K562 (cell line): ENCODE measurements around the gene RALY. TPM values are rescaled to one million over a fixed set of nuclear protein-coding genes. Genes with fewer than 3 reads are reported as not detected.

Experiments used
- ATAC-seq: fragments of 200-7000 bp; cut with Tn5 transposase; 3 replicates; pipeline ENCODE4 v1.9.1; 2020; ENCODE audit warnings: moderate library complexity
- BruUV-seq: library from RNA; stranded (reverse); fragments of 400-500 nt; replicated peaks from 2 replicates; lab custom pipeline; 2021; lab: Mats Ljungman, UMichigan
- CTCF ChIA-PET: fragments of 300-600 bp; formaldehyde crosslinking; extraction: SDS; loops from one replicate; lab custom pipeline; 2021; ENCODE audit warnings: low intra/inter-chr PET ratio; lab: Yijun Ruan, JAX
- POLR2A ChIA-PET: fragments of 300-600, 350-650 bp; sonication (Branson Sonifier 250); formaldehyde crosslinking; extraction: SDS; loops from one replicate; lab custom pipeline; 2021; ENCODE audit warnings: antibody characterized with exemption, inconsistent platforms; lab: Yijun Ruan, JAX
- DNase-seq, 4 experiments: peaks; one replicate each; pipeline versions ENCODE4 v3.0.0 to v3.0.0-alpha.2; 2011 to 2018; ENCODE audit warnings: low spot score in 3 of 4, mixed read lengths in 3 of 4; ENCODE audit errors: extremely low read depth in 1 of 4
- FAIRE-seq: peaks from 2 replicates; lab custom pipeline; 2011; peaks lifted over from hg19 to GRCh38; lab: Jason Lieb, UNC
- H2AFZ ChIP-seq: 2 replicates; pipeline ENCODE4 v1.6.0; 2011; ENCODE audit warnings: low read depth, low read length, control low read depth, inconsistent platforms
- H3K27ac ChIP-seq: fragments of 200-600 bp; 3 replicates; pipeline ENCODE4 v1.8.0; 2011; ENCODE audit warnings: low read depth, mild to moderate bottlenecking, control low read depth, inconsistent platforms, low read length, moderate library complexity, mixed read lengths; ENCODE audit errors: extremely low read depth
- H3K27me3 ChIP-seq, 2 experiments: fragments of 300-600 bp in 1 of 2; 2 replicates in 1 of 2; 3 replicates in 1 of 2; pipeline versions ENCODE4 v1.6.0 to v1.8.0; 2011; ENCODE audit warnings: inconsistent platforms in 2 of 2, low read length in 2 of 2, mild to moderate bottlenecking in 1 of 2, mixed read lengths in 1 of 2, moderate library complexity in 1 of 2; ENCODE audit not compliant: control insufficient read depth in 2 of 2, insufficient read depth in 2 of 2
- H3K36me3 ChIP-seq: fragments of 300-600 bp; 3 replicates; pipeline ENCODE4 v1.8.0; 2011; ENCODE audit warnings: mild to moderate bottlenecking, low read length, inconsistent platforms; ENCODE audit not compliant: control insufficient read depth, insufficient read depth
- H3K4me1 ChIP-seq, 2 experiments: fragments of 200-600 bp in 1 of 2; replicated peaks in 1 of 2; 2 replicates in 1 of 2; 3 replicates in 1 of 2; pipeline versions ENCODE4 v1.5.1 to v1.8.0; 2011; ENCODE audit warnings: inconsistent platforms in 2 of 2, low read length in 2 of 2, mild to moderate bottlenecking in 1 of 2, mixed read lengths in 1 of 2, moderate library complexity in 1 of 2; ENCODE audit not compliant: control insufficient read depth in 2 of 2, insufficient read depth in 2 of 2
- H3K4me2 ChIP-seq: 2 replicates; pipeline ENCODE4 v1.6.1; 2011; ENCODE audit warnings: low read length, control low read depth, inconsistent platforms, mixed read lengths; ENCODE audit not compliant: insufficient read depth
- H3K4me3 ChIP-seq: fragments of 200-600 bp; sonication (generic), shearing (Covaris generic); 2 replicates; pipeline ENCODE4 v1.5.1; 2016; ENCODE audit warnings: control low read depth, inconsistent platforms
- H3K79me2 ChIP-seq: fragments of 200-600 bp; 3 replicates; pipeline ENCODE4 v1.8.0; 2011; ENCODE audit warnings: low read length, inconsistent platforms; ENCODE audit not compliant: control insufficient read depth, insufficient read depth
- H3K9ac ChIP-seq, 2 experiments: 2 replicates each; pipeline versions ENCODE4 v1.6.0 to v1.6.1; 2011; ENCODE audit warnings: low read depth in 2 of 2, low read length in 2 of 2, control low read depth in 1 of 2, inconsistent platforms in 1 of 2, mild to moderate bottlenecking in 1 of 2, mixed read lengths in 1 of 2; ENCODE audit not compliant: insufficient read depth in 1 of 2
- H3K9me1 ChIP-seq: one replicate; pipeline ENCODE4 v1.6.0; 2011; ENCODE audit warnings: inconsistent platforms, mild to moderate bottlenecking, low read length, moderate library complexity; ENCODE audit not compliant: control insufficient read depth, insufficient read depth
- H3K9me3 ChIP-seq: replicated peaks from 2 replicates; pipeline ENCODE4 v1.5.1; 2011; ENCODE audit warnings: low read depth, low read length, inconsistent platforms; ENCODE audit not compliant: control insufficient read depth, insufficient read depth
- H4K20me1 ChIP-seq: replicated peaks from 2 replicates; pipeline ENCODE4 v1.6.1; 2011; ENCODE audit warnings: low read length, inconsistent platforms, mixed read lengths; ENCODE audit not compliant: control insufficient read depth, insufficient read depth
- BDP1 ChIP-seq: IDR thresholded peaks from 3 replicates; pipeline ENCODE4 v1.6.1; 2011; ENCODE audit not compliant: insufficient read length, insufficient read depth
- CBFA2T3 ChIP-seq: fragments of 450-650 bp; IDR thresholded peaks from 2 replicates; pipeline ENCODE4 v1.6.1; 2017
- KDM2B ChIP-seq: fragments of 250-450 bp; sonication (Bioruptor Pico); IDR thresholded peaks from 2 replicates; pipeline ENCODE4 v1.8.0; 2021; ENCODE audit warnings: mild to moderate bottlenecking, moderate library complexity
- MNT ChIP-seq, 2 experiments: fragments of 450-650 bp; conservative IDR thresholded peaks; 2 replicates each; pipeline ENCODE4 v1.6.1; 2017; ENCODE audit warnings: mild to moderate bottlenecking in 2 of 2, moderate library complexity in 2 of 2
- RBM25 ChIP-seq: fragments of 200-400 bp; formaldehyde crosslinking; IDR thresholded peaks from 2 replicates; pipeline ENCODE4 v1.6.1; 2018; ENCODE audit warnings: low read length, low read depth, moderate library complexity; ENCODE audit not compliant: severe bottlenecking
- SOX6 ChIP-seq: fragments of 450-650 bp; IDR thresholded peaks from 2 replicates; pipeline ENCODE4 v1.6.1; 2014; ENCODE audit warnings: mild to moderate bottlenecking
- TEAD2 ChIP-seq: fragments of 450-650 bp; IDR thresholded peaks from 2 replicates; pipeline ENCODE4 v1.6.1; 2016; ENCODE audit warnings: missing genetic modification characterization, control low read depth, missing compliant biosample characterization
- ZBTB26 ChIP-seq: fragments of 450-650 bp; formaldehyde crosslinking; IDR thresholded peaks from 2 replicates; pipeline ENCODE4 v1.4.0; 2022; ENCODE audit warnings: missing genetic modification characterization
- ZNF121 ChIP-seq: sonication (generic); formaldehyde crosslinking; conservative IDR thresholded peaks from 2 replicates; pipeline ENCODE4 v1.8.0; 2022; ENCODE audit warnings: missing genetic modification reagents
- ZNF23 ChIP-seq: fragments of 250-450 bp; sonication (Bioruptor Pico); IDR thresholded peaks from 2 replicates; pipeline ENCODE4 v1.4.0; 2020; ENCODE audit warnings: mild to moderate bottlenecking
- ZNF398 ChIP-seq: fragments of 250-450 bp; sonication (Bioruptor Pico); IDR thresholded peaks from 2 replicates; pipeline ENCODE4 v1.8.0; 2021; ENCODE audit warnings: moderate library complexity, mild to moderate bottlenecking, inconsistent platforms
- ZNF740 ChIP-seq, 3 experiments: fragments of 200-800 bp in 1 of 3; sonication (Bioruptor generic) in 1 of 3; sonication (generic) in 1 of 3; formaldehyde crosslinking in 1 of 3; IDR thresholded peaks; 2 replicates each; pipeline versions ENCODE4 v1.6.1 to v1.8.0; 2016 to 2022; ENCODE audit warnings: mild to moderate bottlenecking in 2 of 3, missing compliant biosample characterization in 2 of 3, missing genetic modification characterization in 2 of 3, missing genetic modification reagents in 1 of 3
- WGBS: fragments of 100-300 bp; shearing (Covaris generic); methylation state at CpG from one replicate; pipeline ENCODE4 v1.1.6; 2016; ENCODE audit warnings: low coverage, mixed read lengths; ENCODE audit not compliant: insufficient coverage; ENCODE audit errors: missing lambda C conversion rate; 5-methylcytosine and 5-hydroxymethylcytosine counted together
- in situ Hi-C: fragments of 300-500 bp; cut with MboI; formaldehyde crosslinking; loops from 4 replicates; pipeline ENCODE4 v1.15.0; 2018; ENCODE audit warnings: inconsistent platforms, mixed read lengths
- intact Hi-C: fragments of 100-400 bp; cut with micrococcal nuclease; formaldehyde crosslinking; loops from 2 replicates; pipeline ENCODE4 v1.14.2; 2022
- polyA plus RNA-seq, 8 experiments: library from polyadenylated mRNA; depleted of rRNA in 4 of 8; stranded (reverse) in 5 of 8; unstranded in 3 of 8; fragments of >200 nt; fragmentation: Nextera tagmentation in 2 of 8; fragmentation: Illumina TruSeq in 1 of 8; extraction: Ambion mirVana in 2 of 8; extraction: Trizol in 1 of 8; gene quantifications; 2 replicates each; pipeline versions ENCODE4 v1.2.1 to v1.2.3, GENCODE V29; 2011 to 2014; ENCODE audit warnings: inconsistent platforms in 1 of 8, missing spikeins in 1 of 8
- total RNA-seq, 7 experiments: library from RNA; depleted of rRNA in 6 of 7; stranded (reverse); fragments of >200 nt in 6 of 7; fragmentation: Illumina TruSeq in 2 of 7; extraction: Trizol in 2 of 7; gene quantifications; 2 replicates each; pipeline versions ENCODE4 v1.2.1 to v1.2.3, GENCODE V29; 2011 to 2021; ENCODE audit warnings: low replicate concordance in 1 of 7

Gene RALY
- total and polyA plus RNA-seq, 9 of the 15 experiments (the other 6 are each of a cell fraction or from before 2014, with no cell fraction given), result 0.80 to 207 (median 128) TPM

- DNase-seq, result no peak
- no TSS peak for BruUV-seq
- no peak for ATAC-seq
- intact Hi-C loops (no loop called here), in situ Hi-C loops (no loop called here)
- Histone ChIP-seq H3K27me3 (no peaks in the 10 kb centered on the region), H2AFZ (no peak overlapping the region), H3K9me3 (no peaks in the 10 kb centered on the region), H3K4me3 (no peak overlapping the region), H3K9me1 (no peaks in the 10 kb centered on the region), H3K4me1 (peaks cover 0 to 11% of the 10 kb centered on the region in 2 experiments; a peak in 4 of 5 replicates), H3K4me2 (no peak overlapping the region), H3K79me2 (no peaks in the 10 kb centered on the region), H4K20me1 (no peaks in the 10 kb centered on the region), H3K27ac (no peak overlapping the region), H3K36me3 (no peaks in the 10 kb centered on the region), H3K9ac (no peak overlapping the region)
- WGBS, result 33% methylated on average over 2 of the region's 2 CpGs
- TF ChIP-seq ZBTB26 (CRISPR knock-in tag), result no peak
- TF ChIP-seq ZNF121, result peak; percentile 61
- no peak for TF ChIP-seq ZNF398 (CRISPR knock-in tag)
- TF ChIP-seq ZNF23 (CRISPR knock-in tag), result no peak
- TF ChIP-seq BDP1, result no peak
- no peak for TF ChIP-seq ZNF740 (CRISPR knock-in tag; IDR thresholded peaks at IDR 0.05)
- TF ChIP-seq ZNF740 (tag; IDR thresholded peaks at IDR 0.05), result no peak
- no peak for TF ChIP-seq CBFA2T3
- no peak for TF ChIP-seq MNT (conservative IDR thresholded peaks at IDR 0.05)
- TF ChIP-seq SOX6, result no peak
- no peak for TF ChIP-seq TEAD2 (tag)
- no peak for TF ChIP-seq KDM2B (CRISPR knock-in tag)
- peak; percentile 10 for TF ChIP-seq RBM25
- CTCF ChIA-PET, result no interaction called here
- POLR2A ChIA-PET, result interaction anchor here (3.0 kb wide), 1 partner anchor 8 kb away, joined by 15 read pairs; the partner anchor contains the start of gene EIF2S2
- no peak for FAIRE-seq
Measured at GRCh38 chr20:34120213-34120612, 126.5 kb downstream of the RALY start.
